GM21619 (cell line): ENCODE results near the gene DNAJB8.

Experiments used
- ATAC-seq: cut with Tn5 transposase; IDR thresholded peaks from one replicate; pipeline ENCODE4 v1.9.1; 2021; ENCODE audit not compliant: unreplicated experiment

DNAJB8 gene

GRCh38 chr3:128483657-128484403 lies 17.1 kb upstream of the DNAJB8 start:
- no peak for ATAC-seq

- no peak for ATAC-seq
Measured at GRCh38 chr3:128482666-128483656, 16.3 kb upstream of the DNAJB8 start.

- ATAC-seq = no peak
Measured at GRCh38 chr3:128482175-128482574, 15.5 kb upstream of the DNAJB8 start.

- ATAC-seq = no peak
Measured at GRCh38 chr3:128481438-128481942, 14.8 kb upstream of the DNAJB8 start.

GRCh38 chr3:128480717-128481437 lies 14.2 kb upstream of the DNAJB8 start:
- ATAC-seq = no peak

GRCh38 chr3:128480278-128480677 lies 13.6 kb upstream of the DNAJB8 start:
- no peak for ATAC-seq

GRCh38 chr3:128479558-128480086 lies 12.9 kb upstream of the DNAJB8 start:
- ATAC-seq = no peak

GRCh38 chr3:128478576-128479506 lies 12.2 kb upstream of the DNAJB8 start:
- no peak for ATAC-seq

- ATAC-seq = no peak
Measured at GRCh38 chr3:128476659-128477058, 10.0 kb upstream of the DNAJB8 start.

- no peak for ATAC-seq
Measured at GRCh38 chr3:128475355-128475754, 8.7 kb upstream of the DNAJB8 start.

- ATAC-seq = no peak
Measured at GRCh38 chr3:128473737-128474136, 7.0 kb upstream of the DNAJB8 start.

- no peak for ATAC-seq
Measured at GRCh38 chr3:128473180-128473519, 6.5 kb upstream of the DNAJB8 start.

- no peak for ATAC-seq
Measured at GRCh38 chr3:128472449-128473179, 5.9 kb upstream of the DNAJB8 start.

GRCh38 chr3:128471720-128472119 lies 5.0 kb upstream of the DNAJB8 start:
- no peak for ATAC-seq

GRCh38 chr3:128471110-128471509 lies 4.4 kb upstream of the DNAJB8 start:
- ATAC-seq = no peak

GRCh38 chr3:128470134-128470899 lies 3.6 kb upstream of the DNAJB8 start:
- no peak for ATAC-seq

GRCh38 chr3:128469556-128469955 lies 2.9 kb upstream of the DNAJB8 start:
- no peak for ATAC-seq

GRCh38 chr3:128468791-128469527 lies 2.3 kb upstream of the DNAJB8 start:
- no peak for ATAC-seq
